Measurements from ENCODE around the gene MAPK8IP2.
"Not testable (repeated sequence)": the region's sequence is repeated elsewhere in the genome, so short reads cannot be mapped to it uniquely, and the experiment has no call there.

The MAPK8IP2 gene

GRCh38 chr22:50612528-50613221 lies 12.1 kb downstream of the MAPK8IP2 start:
- DNase-seq (ENCODE audit: low read depth in 3 of 3), result no peak

GRCh38 chr22:50613291-50613981 lies 12.8 kb downstream of the MAPK8IP2 start:
- no peak for DNase-seq (ENCODE audit: low read depth in 3 of 3)

- not testable (repeated sequence) for DNase-seq (ENCODE audit: low read depth in 3 of 3)
Measured at GRCh38 chr22:50614296-50614695, 13.7 kb downstream of the MAPK8IP2 start.

GRCh38 chr22:50620593-50621355 lies 20.2 kb downstream of the MAPK8IP2 start:
- peak; percentile 31 to 67 (median 47) for DNase-seq (ENCODE audit: low read depth in 3 of 3)

GRCh38 chr22:50621356-50621880 lies 20.8 kb downstream of the MAPK8IP2 start:
- DNase-seq (ENCODE audit: low read depth in 3 of 3), result peak in 2 of 3 experiments; percentile 24 to 43

GRCh38 chr22:50621948-50622722 lies 21.5 kb downstream of the MAPK8IP2 start:
- DNase-seq (ENCODE audit: low read depth in 3 of 3), result no peak

- no peak for DNase-seq (ENCODE audit: low read depth in 3 of 3)
Measured at GRCh38 chr22:50622723-50623327, 22.2 kb downstream of the MAPK8IP2 start.

- no peak for DNase-seq (ENCODE audit: low read depth in 3 of 3)
Measured at GRCh38 chr22:50624347-50625130, 23.9 kb downstream of the MAPK8IP2 start.

- DNase-seq (ENCODE audit: low read depth in 3 of 3), result no peak
Measured at GRCh38 chr22:50625131-50625567, 24.6 kb downstream of the MAPK8IP2 start.

GRCh38 chr22:50625568-50626313 lies 25.1 kb downstream of the MAPK8IP2 start:
- no peak for DNase-seq (ENCODE audit: low read depth in 3 of 3)

GRCh38 chr22:50626314-50626849 lies 25.8 kb downstream of the MAPK8IP2 start:
- DNase-seq (ENCODE audit: low read depth in 3 of 3), result no peak

- no peak for DNase-seq (ENCODE audit: low read depth in 3 of 3)
Measured at GRCh38 chr22:50626850-50627641, 26.5 kb downstream of the MAPK8IP2 start.

- DNase-seq (ENCODE audit: low read depth in 3 of 3), result peak; percentile 46 to 74 (median 48)
Measured at GRCh38 chr22:50627642-50628542, 27.3 kb downstream of the MAPK8IP2 start, which contains the start of gene ARSA. TSS of gene ARSA (minus strand) at chr22:50628152. CDS start at chr22:50627779, 373 bp downstream.

GRCh38 chr22:50628543-50629134 lies 28.0 kb downstream of the MAPK8IP2 start:
- DNase-seq (ENCODE audit: low read depth in 3 of 3), result no peak

GRCh38 chr22:50630376-50630775 lies 29.8 kb downstream of the MAPK8IP2 start:
- DNase-seq (ENCODE audit: low read depth in 3 of 3), result no peak

- no peak for DNase-seq (ENCODE audit: low read depth in 3 of 3)
Measured at GRCh38 chr22:50633086-50633485, 32.5 kb downstream of the MAPK8IP2 start.

GRCh38 chr22:50633771-50634170 lies 33.2 kb downstream of the MAPK8IP2 start:
- DNase-seq (ENCODE audit: low read depth in 3 of 3), result no peak

Measured in stimulated activated CD4-positive, alpha-beta T cell treated with anti-CD3 and anti-CD28 coated beads, TNF-alpha, amount 100 ng/mL, for 24 hours (primary cell).